ENCODE data around the gene KIF17. TPM values are rescaled to one million over a fixed set of nuclear protein-coding genes. Genes with fewer than 3 reads are reported as not detected.

The KIF17 gene
- total and polyA plus RNA-seq, 2 of the 8 experiments (the other 6 are each of a cell fraction or from before 2014, with no cell fraction given) = 6.9 to 10.4 TPM

DNA sequence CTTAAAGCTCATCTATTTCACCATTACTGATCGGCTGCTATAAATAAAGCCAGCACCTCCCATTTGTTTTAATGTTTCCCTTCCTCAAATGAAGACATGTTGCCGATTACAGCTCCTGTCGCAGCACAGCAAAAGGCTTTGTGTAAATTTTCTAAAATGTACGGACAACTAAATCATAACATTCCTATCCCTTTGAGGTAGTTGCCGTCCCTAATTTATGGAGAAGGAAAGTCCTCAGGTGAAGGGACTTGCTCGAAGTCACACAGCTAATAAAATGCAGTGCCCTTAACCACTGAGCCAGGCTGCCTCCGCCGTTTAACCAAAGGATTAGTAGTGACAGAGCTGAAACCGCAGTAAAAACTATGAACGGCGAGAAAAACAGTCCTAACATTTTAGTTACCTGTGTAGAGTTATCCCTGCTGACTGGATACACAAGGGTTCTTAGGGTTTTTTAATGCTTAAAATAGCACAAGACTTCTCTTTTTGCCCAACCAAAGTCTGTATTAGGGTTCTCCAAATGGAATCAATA, 83.7 kb downstream of the KIF17 start (continued):
- TF ChIP-seq, protein P1, sequence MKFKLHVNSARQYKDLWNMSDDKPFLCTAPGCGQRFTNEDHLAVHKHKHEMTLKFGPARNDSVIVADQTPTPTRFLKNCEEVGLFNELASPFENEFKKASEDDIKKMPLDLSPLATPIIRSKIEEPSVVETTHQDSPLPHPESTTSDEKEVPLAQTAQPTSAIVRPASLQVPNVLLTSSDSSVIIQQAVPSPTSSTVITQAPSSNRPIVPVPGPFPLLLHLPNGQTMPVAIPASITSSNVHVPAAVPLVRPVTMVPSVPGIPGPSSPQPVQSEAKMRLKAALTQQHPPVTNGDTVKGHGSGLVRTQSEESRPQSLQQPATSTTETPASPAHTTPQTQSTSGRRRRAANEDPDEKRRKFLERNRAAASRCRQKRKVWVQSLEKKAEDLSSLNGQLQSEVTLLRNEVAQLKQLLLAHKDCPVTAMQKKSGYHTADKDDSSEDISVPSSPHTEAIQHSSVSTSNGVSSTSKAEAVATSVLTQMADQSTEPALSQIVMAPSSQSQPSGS (IDR thresholded peaks at IDR 0.05; ENCODE audit: low read length) = 0 out of 2 replicates have a peak, but pooled peaks have one; percentile 41
- no peak for TF ChIP-seq SAP30 (IDR thresholded peaks at IDR 0.05; ENCODE audit: insufficient read depth, insufficient replicate concordance, low read length)
- 0 out of 4 replicates have a peak, but pooled peaks of 1 of the 2 experiments have one; percentile 16 for TF ChIP-seq SIN3A (conservative IDR thresholded peaks at IDR 0.05 in 1 of 2, IDR thresholded peaks at IDR 0.05 in 1 of 2; ENCODE audit: low read depth in 1 of 2, low read length in 2 of 2)
- no peak for TF ChIP-seq SRF (IDR thresholded peaks at IDR 0.05; ENCODE audit: low read depth, low read length)
